ENCODE results near the gene MRPL41.
"Not testable (repeated sequence)": the region's sequence is repeated elsewhere in the genome, so short reads cannot be mapped to it uniquely, and the experiment has no call there.

MRPL41 gene

DNA sequence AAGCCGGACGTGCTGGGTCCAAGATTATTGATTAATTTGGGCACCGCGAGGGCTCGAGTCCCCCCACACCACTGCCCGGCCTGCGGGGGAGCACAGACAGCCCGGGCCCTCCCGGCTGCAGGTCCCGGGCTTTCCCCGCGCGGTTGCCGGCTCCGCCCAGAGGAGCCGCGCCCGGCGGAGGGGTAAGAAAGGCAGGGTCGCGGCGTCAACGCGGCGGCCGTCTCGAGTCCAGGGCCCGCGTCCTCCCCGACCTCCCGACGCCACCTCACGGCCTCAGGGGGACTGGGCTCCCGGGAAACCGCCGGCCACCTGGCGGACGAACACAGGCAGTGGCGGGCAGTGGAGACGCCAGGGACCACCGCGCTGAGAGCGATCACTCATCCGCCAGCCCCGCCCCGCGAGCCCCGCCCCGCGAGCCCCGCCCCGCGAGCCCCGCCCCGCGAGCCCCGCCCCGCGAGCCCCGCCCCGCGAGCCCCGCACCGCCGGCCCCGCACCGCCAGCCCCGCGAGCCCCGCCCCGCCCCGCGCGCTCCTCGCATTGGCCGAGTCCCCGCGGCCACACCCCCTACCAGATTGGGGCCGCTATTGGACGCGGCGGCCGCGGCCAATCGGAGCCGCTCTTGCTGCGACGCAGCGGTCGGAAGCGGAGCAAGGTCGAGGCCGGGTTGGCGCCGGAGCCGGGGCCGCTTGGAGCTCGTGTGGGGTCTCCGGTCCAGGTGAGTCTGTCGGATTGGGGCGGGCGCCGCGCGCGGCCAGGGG lies at the start of gene MRPL41:
TSS of gene MRPL41 (plus strand) at position 616 of the 758 bp plus-strand sequence. CDS start 203 bp downstream, outside the sequence.
- peak; percentile 88 for DNase-seq

DNA sequence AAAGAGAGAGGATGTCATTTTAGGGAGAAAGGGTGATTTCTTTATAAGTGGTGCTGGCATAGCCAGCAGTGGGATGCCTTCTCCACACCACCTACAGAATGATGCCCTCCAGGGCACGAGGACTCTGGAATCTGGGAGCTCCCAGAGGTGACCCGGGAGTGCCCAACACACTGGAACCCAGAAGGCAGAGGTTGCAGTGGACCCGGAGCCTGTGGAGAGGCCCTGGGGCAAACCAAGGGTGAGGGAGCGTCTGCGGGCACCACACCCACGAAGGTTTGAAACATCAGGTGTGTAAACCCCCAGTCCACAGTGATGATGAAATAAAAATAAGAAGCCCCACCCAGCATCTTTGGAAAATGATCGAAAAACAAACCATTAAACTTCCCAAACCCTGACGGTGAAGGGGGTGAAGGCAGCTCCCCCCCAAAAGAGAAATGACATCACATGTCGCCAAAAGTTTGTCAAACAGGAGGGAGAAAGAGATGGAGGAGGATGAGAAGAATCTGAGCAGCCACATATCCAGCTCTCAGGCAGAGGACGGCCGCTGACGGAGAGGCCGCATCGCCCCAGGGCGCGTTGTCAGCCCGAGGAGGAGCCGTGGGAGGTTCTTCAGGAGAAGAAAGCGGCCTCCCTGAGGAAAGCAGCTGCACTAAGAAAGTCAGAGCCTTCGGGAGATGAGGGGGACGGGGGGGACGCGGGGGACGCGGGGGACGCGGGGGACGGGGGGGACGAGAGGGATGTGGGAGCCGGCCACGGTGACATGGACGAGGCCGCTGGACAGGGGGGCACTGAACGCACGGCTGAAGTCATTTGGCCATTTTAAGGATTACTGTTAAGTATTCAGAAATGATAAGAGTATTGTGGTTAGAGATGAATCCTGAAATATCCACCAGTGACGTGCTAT lies 49.4 kb upstream of the MRPL41 start:
- DNase-seq = no peak

DNA sequence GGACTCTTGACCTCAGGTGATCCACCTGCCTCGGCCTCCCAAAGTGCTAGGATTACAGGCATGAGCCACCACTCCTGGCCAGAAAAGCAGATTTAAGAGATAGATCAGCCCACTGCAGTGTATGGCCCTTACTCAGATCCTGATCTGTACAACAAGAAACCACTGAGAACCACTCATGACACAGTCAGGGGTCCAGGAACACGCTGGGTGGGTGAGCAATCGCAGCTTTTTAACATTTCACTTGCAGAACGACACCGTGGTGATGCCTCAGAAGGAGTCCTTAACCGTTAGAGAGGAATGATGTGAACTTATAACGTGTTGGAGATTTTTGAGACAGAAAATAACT lies 47.3 kb upstream of the MRPL41 start:
- DNase-seq = no peak

DNA sequence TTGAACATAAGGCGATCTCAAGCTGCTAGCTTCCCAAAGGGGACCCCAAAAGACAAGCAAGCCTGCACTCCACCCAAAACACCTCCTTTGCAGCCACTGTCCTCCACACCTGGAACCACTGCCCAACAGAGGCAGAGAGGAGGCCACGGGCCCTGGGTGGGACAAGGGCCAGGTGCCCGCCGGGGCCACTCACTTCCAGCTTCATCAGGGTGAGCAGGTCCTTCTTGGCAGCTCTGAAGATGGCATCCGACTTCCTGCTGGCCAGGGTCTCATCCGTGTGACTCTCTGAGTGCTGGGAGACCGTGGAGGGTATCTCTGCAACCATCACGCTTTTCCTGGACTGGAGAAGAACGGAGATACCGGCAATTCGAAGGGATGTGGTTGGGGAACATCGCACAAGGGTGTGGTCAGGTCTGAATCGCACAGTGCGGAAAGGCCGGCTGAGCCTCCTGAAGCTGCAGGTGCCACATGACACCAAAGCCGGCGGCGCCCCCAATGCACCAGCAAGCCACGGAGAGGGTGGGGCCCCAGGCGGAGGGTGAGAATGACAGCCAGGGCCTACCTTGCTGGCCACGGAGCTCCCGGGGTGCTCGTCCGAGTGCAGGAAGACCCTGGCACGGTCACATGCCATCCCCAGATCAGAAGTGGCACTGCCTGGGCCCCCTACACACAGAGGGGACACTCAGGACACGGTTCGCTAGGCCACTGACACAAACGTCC lies 46.1 kb upstream of the MRPL41 start:
- DNase-seq = no peak

DNA sequence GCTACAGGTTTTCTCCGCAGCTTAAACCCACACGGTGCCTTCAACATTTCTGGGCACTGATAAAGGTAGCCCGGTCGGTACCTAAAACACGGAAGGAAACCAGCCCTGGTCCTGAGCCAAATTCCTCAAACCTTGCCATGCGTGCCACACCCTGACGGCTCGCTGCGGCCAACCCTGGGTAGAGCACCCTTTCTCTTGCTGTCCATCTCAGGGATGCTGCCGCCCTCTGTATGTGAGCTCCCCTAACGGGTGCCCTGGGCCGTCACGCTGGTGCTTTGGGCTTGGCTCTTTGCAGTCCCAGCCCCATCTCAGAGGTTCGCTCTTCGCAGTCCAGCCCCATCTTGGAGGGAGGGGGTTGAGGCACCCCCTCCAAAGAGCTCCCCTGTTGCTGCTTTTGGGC lies 45.4 kb upstream of the MRPL41 start:
- DNase-seq = no peak

DNA sequence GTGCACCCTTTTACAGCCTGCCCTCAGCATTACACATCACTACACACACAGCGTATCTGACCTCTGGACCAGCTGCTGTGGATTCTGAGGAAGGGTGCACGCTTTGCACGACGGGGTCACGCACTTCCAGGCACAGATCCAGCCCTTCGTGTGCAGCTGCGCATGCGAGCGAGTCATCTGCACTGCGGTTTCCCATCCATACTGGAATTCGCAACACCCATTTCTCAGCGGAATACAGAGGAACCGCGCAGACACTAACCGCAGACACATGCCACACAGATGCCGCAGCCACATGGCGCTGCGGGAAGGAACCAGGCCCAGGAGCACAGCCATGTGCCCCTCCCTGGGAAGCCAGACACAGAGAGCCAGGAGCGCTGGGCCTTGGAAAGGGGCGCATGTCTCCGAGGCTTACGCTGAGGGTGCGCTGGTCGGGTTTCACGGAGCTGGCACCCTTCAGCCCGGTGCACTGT lies 44.9 kb upstream of the MRPL41 start:
- no peak for DNase-seq

DNA sequence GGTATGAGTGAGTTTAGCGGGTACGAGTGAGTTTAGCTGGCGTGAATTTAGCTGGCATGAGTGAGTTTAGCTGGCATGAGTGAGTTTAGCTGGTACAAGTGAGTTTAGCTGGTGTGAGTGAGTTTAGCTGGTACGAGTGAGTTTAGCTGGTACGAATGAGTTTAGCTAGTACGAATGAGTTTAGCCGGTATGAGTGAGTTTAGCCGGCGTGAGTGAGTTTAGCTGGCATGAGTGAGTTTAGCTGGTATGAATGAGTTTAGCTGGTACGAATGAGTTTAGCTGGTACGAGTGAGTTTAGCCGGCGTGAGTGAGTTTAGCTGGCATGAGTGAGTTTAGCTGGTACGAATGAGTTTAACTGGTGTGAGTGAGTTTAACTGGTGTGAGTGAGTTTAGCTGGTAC lies 42.5 kb upstream of the MRPL41 start:
- DNase-seq = no peak

DNA sequence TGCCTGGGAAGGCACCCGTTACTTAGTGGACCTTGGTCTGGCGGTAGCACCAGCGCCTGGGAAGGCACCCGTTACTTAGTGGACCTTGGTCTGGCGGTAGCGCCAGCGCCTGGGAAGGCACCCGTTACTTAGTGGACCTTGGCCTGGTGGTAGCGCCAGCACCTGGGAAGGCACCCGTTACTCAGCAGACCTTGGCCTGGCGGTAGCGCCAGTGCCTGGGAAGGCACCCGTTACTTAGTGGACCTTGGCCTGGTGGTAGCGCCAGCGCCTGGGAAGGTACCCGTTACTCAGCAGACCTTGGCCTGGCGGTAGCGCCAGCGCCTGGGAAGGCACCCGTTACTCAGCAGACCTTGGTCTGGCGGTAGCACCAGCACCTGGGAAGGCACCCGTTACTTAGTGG lies 40.6 kb upstream of the MRPL41 start:
- DNase-seq = not testable (repeated sequence)

DNA sequence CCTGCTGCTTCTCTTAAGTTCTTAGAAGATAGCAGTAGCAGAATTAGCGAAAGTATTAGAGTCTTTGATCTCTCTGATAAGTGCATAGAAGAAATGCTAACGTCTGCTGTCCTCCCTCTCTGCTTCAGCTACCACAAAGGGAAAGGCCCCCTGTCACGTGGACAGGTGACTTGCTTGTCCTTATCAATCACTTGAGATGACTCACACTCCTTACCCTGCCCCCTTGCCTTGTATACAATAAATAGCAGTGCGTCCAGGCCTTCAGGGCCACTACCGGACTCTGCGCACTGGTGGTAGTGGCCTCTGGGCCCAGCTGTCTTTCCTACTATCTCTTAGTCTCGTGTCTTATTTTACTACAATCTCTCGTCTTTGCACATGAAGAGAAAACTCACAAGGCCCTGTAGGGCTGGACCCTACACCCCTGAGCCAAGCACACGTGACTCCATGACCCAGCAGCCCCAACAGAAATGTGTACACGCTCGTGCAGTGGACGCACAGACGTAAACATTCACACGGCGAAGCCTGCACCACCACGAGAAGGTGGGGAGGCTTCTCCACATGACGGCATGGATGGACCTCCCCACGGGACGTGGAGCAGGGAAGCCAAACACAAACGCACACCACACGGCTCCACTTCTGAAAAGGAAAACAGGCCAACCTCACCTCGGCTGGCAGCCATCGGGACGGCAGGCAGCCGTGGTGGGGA lies 39.8 kb upstream of the MRPL41 start:
- no peak for DNase-seq

DNA sequence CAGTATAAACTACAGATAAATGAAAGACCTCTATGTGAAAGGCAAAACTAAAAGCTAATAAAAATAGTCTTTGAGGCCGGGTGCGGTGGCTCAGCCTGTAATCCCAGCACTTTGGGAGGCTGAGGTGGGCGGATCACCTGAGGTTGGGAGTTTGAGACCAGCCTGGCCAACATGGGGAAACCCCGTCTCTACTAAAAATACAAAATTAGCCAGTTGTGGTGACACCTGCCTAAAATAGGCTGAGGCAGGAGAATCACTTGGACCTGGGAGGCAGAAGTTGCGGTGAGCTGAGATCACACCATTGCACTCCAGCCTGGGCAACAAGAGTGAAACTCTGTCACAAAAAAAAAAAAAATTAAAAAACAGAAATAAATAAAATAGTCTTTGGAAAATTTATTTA lies 38.5 kb upstream of the MRPL41 start:
- not testable (repeated sequence) for DNase-seq

DNA sequence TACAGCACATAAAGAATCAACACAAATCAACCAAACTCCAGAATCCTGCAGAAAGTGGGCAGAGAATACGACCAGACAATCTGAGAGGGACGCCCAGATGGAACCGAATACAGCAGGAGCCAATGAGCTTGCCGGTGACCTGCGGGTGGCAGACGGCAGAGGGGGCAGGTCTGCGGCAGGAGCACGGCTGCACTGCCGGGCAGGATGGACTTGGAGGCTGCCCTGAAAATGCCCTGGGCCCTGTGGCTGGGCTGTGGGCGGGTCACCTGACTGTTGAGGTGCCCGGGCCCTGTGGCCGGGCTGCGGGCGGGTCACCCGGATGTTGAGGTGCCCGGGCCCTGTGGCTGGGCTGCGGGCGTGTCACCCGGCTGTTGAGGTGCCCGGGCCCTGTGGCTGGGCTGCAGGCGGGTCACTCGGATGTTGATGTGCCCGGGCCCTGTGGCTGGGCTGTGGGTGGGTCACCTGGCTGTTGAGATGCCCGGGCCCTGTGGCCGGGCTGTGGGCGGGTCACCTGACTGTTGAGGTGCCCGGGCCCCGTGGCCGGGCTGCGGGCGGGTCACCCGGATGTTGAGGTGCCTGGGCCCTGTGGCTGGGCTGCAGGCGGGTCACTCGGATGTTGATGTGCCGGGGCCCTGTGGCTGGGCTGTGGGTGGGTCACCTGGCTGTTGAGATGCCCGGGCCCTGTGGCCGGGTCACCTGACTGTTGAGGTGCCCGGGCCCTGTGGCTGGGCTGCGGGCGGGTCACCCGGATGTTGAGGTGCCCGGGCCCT lies 37.7 kb upstream of the MRPL41 start:
- DNase-seq = not testable (repeated sequence)

DNA sequence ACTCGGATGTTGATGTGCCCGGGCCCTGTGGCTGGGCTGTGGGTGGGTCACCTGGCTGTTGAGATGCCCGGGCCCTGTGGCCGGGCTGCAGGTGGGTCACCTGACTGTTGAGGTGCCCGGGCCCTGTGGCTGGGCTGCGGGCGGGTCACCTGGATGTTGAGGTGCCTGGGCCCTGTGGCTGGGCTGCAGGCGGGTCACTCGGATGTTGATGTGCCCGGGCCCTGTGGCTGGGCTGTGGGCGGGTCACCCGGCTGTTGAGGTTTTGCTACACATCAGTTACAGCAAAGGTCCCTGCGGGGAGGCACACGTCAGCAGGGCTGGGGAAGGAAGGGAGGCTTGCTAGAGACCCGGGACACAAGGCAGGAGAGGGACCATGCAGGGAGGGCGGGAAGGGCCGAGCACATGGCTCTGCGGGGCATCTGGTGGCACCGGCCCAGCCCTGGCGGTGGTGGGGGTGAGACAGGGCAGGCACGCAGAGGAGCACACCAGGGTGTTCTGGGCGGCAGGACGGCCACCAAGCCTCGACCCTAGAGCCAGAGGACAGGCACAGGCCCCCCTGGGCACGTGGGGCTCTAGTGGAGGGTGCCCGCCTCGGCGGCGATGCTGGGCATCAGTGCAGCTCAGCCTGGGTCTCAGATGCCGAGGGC lies 36.9 kb upstream of the MRPL41 start:
- no peak for DNase-seq

DNA sequence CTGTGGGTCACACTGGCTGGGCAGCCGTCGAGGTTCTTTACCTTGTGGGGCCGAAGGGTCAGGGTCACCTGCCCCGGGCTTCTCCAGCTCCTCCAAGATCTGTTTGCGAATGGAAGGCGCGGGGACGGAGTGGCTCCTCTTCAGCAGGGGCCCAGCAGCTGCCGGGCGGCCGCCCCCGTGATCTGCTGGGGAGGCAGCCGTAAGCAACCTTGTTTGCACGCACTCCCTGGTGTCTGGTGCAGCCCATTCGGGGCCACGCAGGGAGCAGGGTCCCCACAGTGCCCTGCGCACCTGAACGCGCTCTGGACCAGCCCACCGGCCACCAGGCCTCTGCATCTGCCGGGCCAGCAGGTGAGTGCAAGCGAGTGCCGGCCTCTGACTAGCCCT lies 36.3 kb upstream of the MRPL41 start:
- no peak for DNase-seq

DNA sequence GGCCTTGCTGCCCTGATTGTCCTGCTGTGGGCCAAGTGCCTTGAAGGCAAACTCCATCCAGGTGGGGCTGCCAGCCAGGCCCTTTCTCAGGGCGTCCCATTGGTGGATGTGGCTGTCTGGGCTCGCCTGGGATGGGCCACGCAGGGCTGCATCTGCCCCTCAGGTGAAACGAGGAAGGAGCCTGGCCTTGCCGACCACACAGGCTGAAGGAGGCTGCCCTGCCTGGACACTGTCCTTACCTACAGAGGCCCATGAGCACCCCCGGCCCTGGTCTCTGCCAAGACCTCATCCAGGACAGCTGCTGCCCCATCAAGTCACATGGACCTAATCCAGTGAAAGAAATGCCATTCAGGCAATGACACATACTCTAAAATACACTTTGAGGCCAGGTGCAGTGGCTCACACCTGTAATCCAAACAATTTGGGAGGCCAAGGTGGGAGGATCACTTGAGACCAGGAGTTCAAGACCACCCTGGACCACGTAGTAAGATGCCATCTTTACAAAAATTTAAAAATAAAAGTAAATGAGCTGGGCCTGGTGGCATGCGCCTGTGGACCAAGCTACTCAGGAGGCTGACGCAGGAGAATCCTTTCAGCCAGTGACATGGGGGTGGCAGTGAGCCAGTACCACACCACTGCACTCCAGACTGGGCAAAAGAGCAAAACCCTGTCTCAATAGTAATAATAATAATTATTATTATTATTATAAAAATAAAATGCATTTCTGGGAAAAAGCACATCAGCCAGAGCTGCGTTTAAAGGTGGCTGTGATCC lies 35.3 kb upstream of the MRPL41 start:
- DNase-seq = no peak

DNA sequence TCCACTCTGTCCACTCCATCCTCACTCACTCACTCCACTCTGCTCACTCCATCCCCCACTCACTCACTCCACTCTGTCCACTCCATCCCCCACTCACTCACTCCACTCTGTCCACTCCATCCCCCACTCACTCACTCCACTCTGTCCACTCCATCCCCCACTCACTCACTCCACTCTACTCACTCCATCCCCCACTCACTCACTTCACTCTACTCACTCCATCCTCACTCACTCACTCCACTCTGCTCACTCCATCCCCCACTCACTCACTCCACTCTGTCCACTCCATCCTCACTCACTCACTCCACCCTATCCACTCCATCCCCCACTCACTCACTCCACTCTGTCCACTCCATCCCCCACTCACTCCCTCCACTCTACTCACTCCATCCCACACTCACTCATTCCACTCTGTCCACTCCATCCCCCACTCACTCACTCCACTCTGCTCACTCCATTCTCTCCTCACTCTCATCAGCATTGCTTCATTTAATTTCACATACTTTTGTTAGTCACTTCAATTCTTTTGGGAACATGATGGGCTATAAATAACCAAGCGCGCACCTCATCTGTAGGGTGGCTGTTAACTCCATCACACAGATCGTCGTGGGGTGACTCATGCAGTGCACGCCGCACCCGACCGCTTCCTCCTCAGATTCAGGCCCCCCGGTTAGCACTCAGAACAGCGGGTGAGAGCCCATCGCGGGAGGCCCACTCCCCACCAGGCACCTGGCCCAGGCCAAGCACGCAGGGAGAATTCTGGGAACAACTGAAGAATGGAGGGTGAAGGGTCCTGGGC lies 32.8 kb upstream of the MRPL41 start:
- DNase-seq = not testable (repeated sequence)

DNA sequence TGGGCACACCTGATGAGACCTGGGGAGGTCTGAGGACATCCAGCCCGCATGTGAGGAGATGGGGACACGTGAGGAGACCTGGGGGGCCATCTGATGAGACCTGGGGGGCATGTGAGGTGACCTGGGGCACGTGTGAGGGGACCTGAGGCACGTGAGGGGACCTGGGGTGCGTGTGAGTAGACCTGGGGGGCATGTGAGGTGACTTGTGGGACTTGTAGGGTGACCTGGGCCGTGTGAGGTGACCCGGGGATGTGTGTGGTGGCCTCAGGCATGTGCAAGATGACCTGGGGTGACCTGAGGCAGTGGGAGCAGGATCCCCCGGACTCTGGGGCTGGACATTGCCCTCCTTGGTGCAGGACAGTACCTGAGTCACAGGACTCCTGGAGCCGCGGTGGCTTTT lies 32.1 kb upstream of the MRPL41 start:
- DNase-seq = no peak

DNA sequence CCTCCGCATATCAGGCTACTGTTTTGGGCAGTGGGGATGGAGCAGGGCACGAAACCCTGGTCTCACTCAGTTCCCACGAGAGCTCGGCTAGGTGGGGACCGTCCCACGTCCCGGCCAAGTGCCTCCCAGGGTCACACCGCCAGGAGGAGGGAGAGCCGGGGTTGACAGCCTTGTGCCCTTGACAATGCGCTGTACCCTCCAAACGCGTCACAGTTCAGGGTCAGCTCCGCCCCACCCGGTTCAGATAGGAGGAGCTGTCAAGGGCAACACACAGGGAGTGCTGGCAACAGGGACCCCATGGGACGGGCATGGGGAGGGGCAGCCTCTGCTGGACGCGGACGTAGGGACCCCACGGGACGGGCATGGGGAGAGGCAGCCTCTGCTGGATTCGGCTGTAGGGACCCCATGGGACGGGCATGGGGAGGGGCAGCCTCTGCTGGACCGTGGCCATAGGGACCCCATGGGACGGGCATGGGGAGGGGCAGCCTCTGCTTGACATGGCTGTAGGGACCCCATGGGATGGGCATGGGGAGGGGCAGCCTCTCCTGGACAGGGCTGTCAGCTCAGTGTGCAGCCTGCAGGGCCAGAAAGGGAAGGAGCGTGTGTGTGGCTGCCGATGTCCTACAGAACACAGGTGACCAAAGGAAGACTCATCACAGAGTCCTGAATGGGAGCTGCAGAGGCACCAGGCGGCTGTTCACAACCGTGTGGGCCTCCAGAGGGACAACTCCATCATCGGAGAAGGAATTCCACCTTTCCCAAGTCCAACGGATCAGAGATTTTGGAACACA lies 30.9 kb upstream of the MRPL41 start:
- DNase-seq = no peak

DNA sequence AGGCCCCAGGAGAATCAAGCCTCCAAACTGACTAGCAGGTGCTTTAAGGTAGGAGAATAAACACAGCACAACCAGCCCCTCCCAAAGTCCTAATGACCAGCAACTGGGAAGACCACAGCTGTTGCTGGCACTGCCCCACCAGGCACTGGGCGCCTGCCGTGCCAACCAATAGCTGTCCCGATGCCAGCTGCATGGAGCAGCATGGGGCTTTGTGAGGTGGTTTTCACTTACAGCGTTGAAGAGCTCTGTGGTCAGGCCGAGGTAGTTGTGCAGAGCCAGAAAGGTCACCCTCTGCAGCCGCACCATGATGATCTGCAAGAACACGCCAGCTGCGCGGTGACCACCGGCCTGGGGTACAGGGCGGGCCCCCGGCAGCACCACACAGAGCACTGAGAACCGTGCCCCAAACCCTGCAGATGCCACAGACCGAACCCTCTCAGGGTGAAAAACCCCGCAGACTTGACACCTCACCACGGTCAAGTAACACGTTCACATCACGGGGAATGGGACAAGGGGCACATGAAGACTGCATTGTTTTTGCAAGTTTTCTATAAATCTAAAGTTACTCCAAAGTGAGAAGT lies 30.2 kb upstream of the MRPL41 start:
- no peak for DNase-seq

Measured in NCI-H1105 (cell line).